HCT116 (cell line): ENCODE measurements around the gene OPCML. TPM values are rescaled to one million over a fixed set of nuclear protein-coding genes. Genes with fewer than 3 reads are reported as not detected.

Experiments
- ATAC-seq: fragments of 200-7000 bp; cut with Tn5 transposase; 2 replicates; pipeline ENCODE4 v1.9.1; 2020; ENCODE audit warnings: mild to moderate bottlenecking, moderate library complexity
- BruUV-seq: library from RNA; stranded (reverse); fragments of 400-500 nt; replicated peaks from 2 replicates; lab custom pipeline; 2021; lab: Mats Ljungman, UMichigan
- CTCF ChIA-PET: fragments of 300-600 bp; sonication (Branson Sonifier 250); formaldehyde crosslinking; loops from one replicate; lab custom pipeline; 2021; ENCODE audit warnings: antibody characterized with exemption; lab: Charles Lee
- POLR2A ChIA-PET: fragments of 300-600, 350-600 bp; sonication (Branson Sonifier 250); formaldehyde crosslinking; loops from one replicate; lab custom pipeline; 2021; ENCODE audit warnings: antibody characterized with exemption; lab: Charles Lee
- RAD21 ChIA-PET, 2 experiments: fragments of 300-600 bp; sonication (Branson Sonifier 250); formaldehyde crosslinking; loops; one replicate each; lab custom pipeline; 2023; ENCODE audit warnings: low total read pairs in 2 of 2; ENCODE audit not compliant: uncharacterized antibody in 2 of 2, unreplicated experiment in 2 of 2, low non-redundant PET in 1 of 2; lab: Charles Lee
- DNase-seq: peaks from one replicate; pipeline ENCODE4 v3.0.0-alpha.2; 2010; ENCODE audit warnings: low read depth, low spot score
- H2AFZ ChIP-seq: fragments of 200-600 bp; shearing (Covaris generic), sonication (generic); 2 replicates; pipeline ENCODE4 v1.6.1; 2017; ENCODE audit warnings: low read depth, mixed run types, mixed read lengths, antibody characterized with exemption, low read length; ENCODE audit not compliant: poor library complexity, severe bottlenecking
- H3K27ac ChIP-seq: 2 replicates; pipeline ENCODE4 v1.5.1; 2012; ENCODE audit warnings: low read depth, low read length
- H3K27me3 ChIP-seq: fragments of 200-600 bp; sonication (generic); 2 replicates; pipeline ENCODE4 v1.6.1; 2016; ENCODE audit warnings: mixed run types, low read length, mixed read lengths; ENCODE audit not compliant: insufficient read depth
- H3K36me3 ChIP-seq, 2 experiments: fragments of 200-500 bp in 1 of 2; fragments of 200-600 bp in 1 of 2; sonication (Bioruptor generic) in 1 of 2; sonication (generic) in 1 of 2; 2 replicates each; pipeline versions ENCODE4 v1.5.1 to v1.6.1; 2014 to 2016; ENCODE audit warnings: low read length in 2 of 2, inconsistent platforms in 1 of 2, mixed read lengths in 1 of 2, mixed run types in 1 of 2; ENCODE audit not compliant: insufficient read depth in 2 of 2, control insufficient read depth in 1 of 2
- H3K4me1 ChIP-seq, 2 experiments: fragments of 200-600 bp in 1 of 2; sonication (generic) in 1 of 2; 2 replicates each; pipeline versions ENCODE4 v1.5.1 to v1.6.1; 2012 to 2017; ENCODE audit warnings: low read length in 2 of 2, inconsistent platforms in 1 of 2, mild to moderate bottlenecking in 1 of 2, mixed read lengths in 1 of 2, mixed run types in 1 of 2, moderate library complexity in 1 of 2; ENCODE audit not compliant: insufficient read depth in 2 of 2, control insufficient read depth in 1 of 2
- H3K4me2 ChIP-seq: fragments of 200-600 bp; sonication (generic); 2 replicates; pipeline ENCODE4 v1.6.1; 2017; ENCODE audit warnings: mixed run types, low read length, mixed read lengths
- H3K4me3 ChIP-seq, 2 experiments: fragments of 200-600 bp in 1 of 2; sonication (generic) in 1 of 2; replicated peaks in 1 of 2; 2 replicates each; pipeline ENCODE4 v1.5.1; 2011 to 2016; ENCODE audit warnings: low read length in 2 of 2, control low read depth in 1 of 2, low read depth in 1 of 2, mild to moderate bottlenecking in 1 of 2, mixed read lengths in 1 of 2, mixed run types in 1 of 2
- H3K79me2 ChIP-seq: fragments of 200-600 bp; sonication (generic); 2 replicates; pipeline ENCODE4 v1.6.1; 2017; ENCODE audit warnings: mild to moderate bottlenecking, mixed run types, low read length, moderate library complexity, mixed read lengths; ENCODE audit not compliant: insufficient read depth
- H3K9ac ChIP-seq: fragments of 200-600 bp; sonication (generic); 2 replicates; pipeline ENCODE4 v1.6.1; 2016; ENCODE audit warnings: low read length, mixed read lengths
- H3K9me2 ChIP-seq: fragments of 200-600 bp; sonication (generic), shearing (Covaris generic); 2 replicates; pipeline ENCODE4 v1.6.1; 2017; ENCODE audit warnings: mixed run types, mild to moderate bottlenecking, moderate library complexity; ENCODE audit not compliant: insufficient read depth
- H3K9me3 ChIP-seq, 2 experiments: fragments of 200-500 bp in 1 of 2; fragments of 200-600 bp in 1 of 2; sonication (Bioruptor generic) in 1 of 2; sonication (generic) in 1 of 2; 2 replicates each; pipeline ENCODE4 v1.6.1; 2014 to 2017; ENCODE audit warnings: low read length in 2 of 2, mixed read lengths in 2 of 2, inconsistent platforms in 1 of 2, low read depth in 1 of 2, mild to moderate bottlenecking in 1 of 2, mixed run types in 1 of 2, moderate library complexity in 1 of 2; ENCODE audit not compliant: control insufficient read depth in 1 of 2, insufficient read depth in 1 of 2
- H4K20me1 ChIP-seq: fragments of 200-600 bp; sonication (generic), shearing (Covaris generic); 2 replicates; pipeline ENCODE4 v1.6.1; 2017; ENCODE audit warnings: mixed run types, mild to moderate bottlenecking, moderate library complexity; ENCODE audit not compliant: insufficient read depth
- CBX3 ChIP-seq: IDR thresholded peaks from 2 replicates; pipeline ENCODE4 v1.6.1; 2012; ENCODE audit warnings: low read depth
- EGR1 ChIP-seq: IDR thresholded peaks from 2 replicates; pipeline ENCODE4 v1.6.1; 2012; ENCODE audit warnings: low read depth
- EZH2 ChIP-seq: fragments of 200-600 bp; sonication (generic); IDR thresholded peaks from 2 replicates; pipeline ENCODE4 v1.6.1; 2017; ENCODE audit warnings: antibody characterized with exemption, mixed run types
- EZH2phosphoT487 ChIP-seq: fragments of 200-600 bp; IDR thresholded peaks from 2 replicates; pipeline ENCODE4 v1.6.1; 2018; ENCODE audit warnings: antibody characterized with exemption, borderline replicate concordance
- JUND ChIP-seq: IDR thresholded peaks from 2 replicates; pipeline ENCODE4 v1.6.1; 2012
- SIN3A ChIP-seq: IDR thresholded peaks from 2 replicates; pipeline ENCODE4 v1.6.1; 2012; ENCODE audit warnings: low read depth
- SP1 ChIP-seq: IDR thresholded peaks from 2 replicates; pipeline ENCODE4 v1.6.1; 2012; ENCODE audit warnings: low read depth
- SRF ChIP-seq: IDR thresholded peaks from 2 replicates; pipeline ENCODE4 v1.6.1; 2012; ENCODE audit warnings: low read depth
- ZFX ChIP-seq: fragments of 450-650 bp; IDR thresholded peaks from 2 replicates; pipeline ENCODE4 v1.6.1; 2017
- intact Hi-C: fragments of 100-400 bp; cut with micrococcal nuclease; formaldehyde crosslinking; loops from 2 replicates; pipeline ENCODE4 v1.10.0; 2022
- total RNA-seq: library from RNA; stranded (reverse); gene quantifications from one replicate; pipeline ENCODE4 v1.2.1, GENCODE V29; 2021; ENCODE audit not compliant: unreplicated experiment
- TF ChIP-seq, protein P1 (sequence below): IDR thresholded peaks from 2 replicates; pipeline ENCODE4 v1.6.1; 2011; ENCODE audit warnings: mild to moderate bottlenecking, low read length, moderate library complexity; ENCODE audit not compliant: insufficient replicate concordance; ENCODE audit errors: extremely low read depth

The OPCML gene
- total RNA-seq, 1 experiment from 2014 or later: not detected

DNA sequence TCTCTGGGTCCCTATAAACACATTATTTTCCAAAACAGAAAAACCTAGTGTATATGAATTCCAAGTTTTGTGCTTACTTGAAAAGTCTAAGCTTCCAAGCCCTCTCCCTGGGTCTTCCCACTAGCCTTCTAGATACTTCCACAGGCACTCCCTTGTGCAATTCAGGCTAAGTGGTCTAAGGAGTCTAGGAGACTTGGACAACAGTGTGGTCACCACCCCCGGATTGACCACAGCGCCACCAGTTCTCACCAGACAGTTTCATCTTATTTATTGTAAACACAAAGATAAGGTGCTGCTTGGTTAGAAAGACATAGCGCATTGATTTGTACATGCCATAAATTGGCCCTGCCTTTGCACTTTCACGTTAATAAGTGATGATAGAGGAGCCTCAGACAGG lies 623.9 kb downstream of the OPCML start:
- H2AFZ ChIP-seq: no peak overlapping the region
- no peak for TF ChIP-seq EZH2phosphoT487
- TF ChIP-seq EGR1: no peak
- no peak for TF ChIP-seq SIN3A
- no peak for TF ChIP-seq JUND
- TF ChIP-seq ZFX: no peak
- no peak for TF ChIP-seq EZH2
- no peak for TF ChIP-seq SP1
- TF ChIP-seq, all 23 proteins: peak for 0
- ChIA-PET CTCF (no interaction called here), RAD21 (no interaction called here), POLR2A (no interaction called here)
- H3K4me3 ChIP-seq: no peak overlapping the region
- ATAC-seq (no peak), DNase-seq (no peak)
- no peaks in the 10 kb centered on the region for H3K4me1 ChIP-seq
- no peaks in the 10 kb centered on the region for H3K79me2 ChIP-seq
- no peaks in the 10 kb centered on the region for H3K27me3 ChIP-seq
- no TSS peak for BruUV-seq
- H4K20me1 ChIP-seq: no peaks in the 10 kb centered on the region
- H3K9ac ChIP-seq: no peak overlapping the region
- no peaks in the 10 kb centered on the region for H3K9me2 ChIP-seq
- intact Hi-C loops: no loop called here
- no peak overlapping the region for H3K4me2 ChIP-seq
- H3K9me3 ChIP-seq: peaks cover 11 to 22% of the 10 kb centered on the region in 2 experiments; a peak in 2 of 4 replicates
- no peaks in the 10 kb centered on the region for H3K36me3 ChIP-seq
- no peak overlapping the region for H3K27ac ChIP-seq

DNA sequence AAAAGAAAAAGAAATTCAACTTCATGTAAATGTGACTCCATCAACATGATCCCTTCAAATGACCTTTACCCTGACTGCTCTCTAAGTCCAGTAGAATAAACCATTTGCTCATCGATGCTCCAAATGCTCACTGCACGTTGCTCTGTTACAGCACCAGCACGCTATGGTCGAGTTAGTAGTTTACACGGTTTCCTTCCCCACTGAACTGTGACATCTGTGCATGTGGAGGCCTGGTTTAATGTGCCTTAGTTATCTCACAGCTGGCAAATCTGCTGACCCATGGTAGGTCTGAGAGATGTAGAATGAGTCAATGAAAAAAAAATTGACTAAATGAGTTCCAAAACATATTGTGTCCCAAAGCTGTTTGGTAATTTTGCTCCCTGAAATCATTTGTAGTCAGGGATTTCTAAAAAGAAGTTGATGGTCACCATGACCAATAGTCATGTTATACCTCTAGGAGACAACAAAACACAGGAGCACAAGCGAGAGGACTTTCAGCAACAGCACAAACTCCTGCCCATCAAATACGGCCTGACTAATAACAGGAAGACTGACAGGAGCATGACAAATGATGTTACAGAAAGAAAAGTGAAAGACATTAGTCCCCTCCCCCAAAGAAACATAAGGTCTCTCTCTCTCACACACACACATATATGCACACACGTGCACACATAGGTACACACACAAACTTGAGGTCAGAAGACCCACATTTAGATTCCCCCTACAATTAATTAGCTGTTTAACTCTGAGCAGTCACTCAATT lies 624.5 kb downstream of the OPCML start:
- ChIA-PET CTCF (no interaction called here), POLR2A (no interaction called here), RAD21 (no interaction called here)
- Histone ChIP-seq H3K4me3 (no peak overlapping the region), H4K20me1 (no peaks in the 10 kb centered on the region), H2AFZ (no peak overlapping the region), H3K9me3 (peaks cover 11 to 22% of the 10 kb centered on the region in 2 experiments; a peak in 2 of 4 replicates), H3K4me2 (no peak overlapping the region), H3K4me1 (no peaks in the 10 kb centered on the region), H3K9me2 (no peaks in the 10 kb centered on the region), H3K27me3 (no peaks in the 10 kb centered on the region), H3K36me3 (no peaks in the 10 kb centered on the region), H3K27ac (no peak overlapping the region), H3K79me2 (no peaks in the 10 kb centered on the region), H3K9ac (no peak overlapping the region)
- TF ChIP-seq SRF (no peak), CBX3 (no peak)
- TF ChIP-seq, protein P1, sequence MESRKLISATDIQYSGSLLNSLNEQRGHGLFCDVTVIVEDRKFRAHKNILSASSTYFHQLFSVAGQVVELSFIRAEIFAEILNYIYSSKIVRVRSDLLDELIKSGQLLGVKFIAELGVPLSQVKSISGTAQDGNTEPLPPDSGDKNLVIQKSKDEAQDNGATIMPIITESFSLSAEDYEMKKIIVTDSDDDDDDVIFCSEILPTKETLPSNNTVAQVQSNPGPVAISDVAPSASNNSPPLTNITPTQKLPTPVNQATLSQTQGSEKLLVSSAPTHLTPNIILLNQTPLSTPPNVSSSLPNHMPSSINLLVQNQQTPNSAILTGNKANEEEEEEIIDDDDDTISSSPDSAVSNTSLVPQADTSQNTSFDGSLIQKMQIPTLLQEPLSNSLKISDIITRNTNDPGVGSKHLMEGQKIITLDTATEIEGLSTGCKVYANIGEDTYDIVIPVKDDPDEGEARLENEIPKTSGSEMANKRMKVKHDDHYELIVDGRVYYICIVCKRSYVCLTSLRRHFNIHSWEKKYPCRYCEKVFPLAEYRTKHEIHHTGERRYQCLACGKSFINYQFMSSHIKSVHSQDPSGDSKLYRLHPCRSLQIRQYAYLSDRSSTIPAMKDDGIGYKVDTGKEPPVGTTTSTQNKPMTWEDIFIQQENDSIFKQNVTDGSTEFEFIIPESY: no peak
- ATAC-seq: no peak
- DNase-seq: no peak
- intact Hi-C loops: no loop called here
- no TSS peak for BruUV-seq
